ENCODE results near the gene PLEKHG1. TPM values are rescaled to one million over a fixed set of nuclear protein-coding genes. Genes with fewer than 3 reads are reported as not detected.

PLEKHG1 gene
- total and polyA plus RNA-seq, 2 experiments from 2014 or later, result 0.89 to 2.5 TPM

GRCh38 chr6:150617062-150617461 lies 17.4 kb downstream of the PLEKHG1 start:
- no peak overlapping the region for H3K27ac Mint-ChIP-seq
- Histone ChIP-seq H3K36me3 (ENCODE audit: insufficient read depth) (no peaks in the 10 kb centered on the region), H2AFZ (no peak overlapping the region), H3K4me2 (no peak overlapping the region), H3K79me2 (replicated peaks; ENCODE audit: insufficient read depth) (no peaks in the 10 kb centered on the region), H3K4me1 (ENCODE audit: insufficient read depth) (no peaks in the 10 kb centered on the region), H3F3A (replicated peaks; ENCODE audit: low read depth) (no peaks in the 10 kb centered on the region), H3K27me3 (ENCODE audit: insufficient read depth) (no peaks in the 10 kb centered on the region), H3K27ac (ENCODE audit: low read depth) (no peak overlapping the region), H3K9me2 (ENCODE audit: insufficient read depth) (0 out of 2 replicates have a peak, but pooled peaks cover 5% of the 10 kb centered on the region), H3K4me3 (no peak overlapping the region), H4K20me1 (replicated peaks; ENCODE audit: insufficient read depth) (no peaks in the 10 kb centered on the region)
- DNase-seq (ENCODE audit: low spot score), result no peak
- H3K27me3 Mint-ChIP-seq (ENCODE audit: insufficient read depth, low read depth, poor library complexity), result no peaks in the 10 kb centered on the region
- H3K36me3 Mint-ChIP-seq (ENCODE audit: low read depth), result no peaks in the 10 kb centered on the region
- peaks cover 2% of the 10 kb centered on the region; the same call in 2 of the 3 replicates for H3K4me1 Mint-ChIP-seq
- no peak overlapping the region for H3K4me3 Mint-ChIP-seq
- ATAC-seq, result no peak
- no peaks in the 10 kb centered on the region for H3K9me3 Mint-ChIP-seq
- no peak for TF ChIP-seq JUNB (IDR thresholded peaks at IDR 0.05; ENCODE audit: unreplicated experiment)
- TF ChIP-seq, protein P1, sequence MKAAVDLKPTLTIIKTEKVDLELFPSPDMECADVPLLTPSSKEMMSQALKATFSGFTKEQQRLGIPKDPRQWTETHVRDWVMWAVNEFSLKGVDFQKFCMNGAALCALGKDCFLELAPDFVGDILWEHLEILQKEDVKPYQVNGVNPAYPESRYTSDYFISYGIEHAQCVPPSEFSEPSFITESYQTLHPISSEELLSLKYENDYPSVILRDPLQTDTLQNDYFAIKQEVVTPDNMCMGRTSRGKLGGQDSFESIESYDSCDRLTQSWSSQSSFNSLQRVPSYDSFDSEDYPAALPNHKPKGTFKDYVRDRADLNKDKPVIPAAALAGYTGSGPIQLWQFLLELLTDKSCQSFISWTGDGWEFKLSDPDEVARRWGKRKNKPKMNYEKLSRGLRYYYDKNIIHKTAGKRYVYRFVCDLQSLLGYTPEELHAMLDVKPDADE (IDR thresholded peaks at IDR 0.05), result no peak

- Histone ChIP-seq H3K27ac (ENCODE audit: low read depth) (no peak overlapping the region), H3K4me3 (no peak overlapping the region), H3K36me3 (ENCODE audit: insufficient read depth) (no peaks in the 10 kb centered on the region), H3K9me2 (ENCODE audit: insufficient read depth) (0 out of 2 replicates have a peak, but pooled peaks cover 5% of the 10 kb centered on the region), H3K4me2 (no peak overlapping the region), H3K27me3 (ENCODE audit: insufficient read depth) (no peaks in the 10 kb centered on the region), H3K4me1 (ENCODE audit: insufficient read depth) (no peaks in the 10 kb centered on the region), H2AFZ (no peak overlapping the region), H3K79me2 (replicated peaks; ENCODE audit: insufficient read depth) (no peaks in the 10 kb centered on the region), H4K20me1 (replicated peaks; ENCODE audit: insufficient read depth) (no peaks in the 10 kb centered on the region), H3F3A (replicated peaks; ENCODE audit: low read depth) (no peaks in the 10 kb centered on the region)
- H3K27me3 Mint-ChIP-seq (ENCODE audit: insufficient read depth, low read depth, poor library complexity), result no peaks in the 10 kb centered on the region
- DNase-seq (ENCODE audit: low spot score) (no peak), ATAC-seq (no peak)
- no peaks in the 10 kb centered on the region for H3K9me3 Mint-ChIP-seq
- no peaks in the 10 kb centered on the region for H3K36me3 Mint-ChIP-seq (ENCODE audit: low read depth)
- H3K4me1 Mint-ChIP-seq, result peaks cover 2% of the 10 kb centered on the region; the same call in 2 of the 3 replicates
- no peak overlapping the region for H3K27ac Mint-ChIP-seq
- H3K4me3 Mint-ChIP-seq, result no peak overlapping the region
- TF ChIP-seq EZH2 (IDR thresholded peaks at IDR 0.05; ENCODE audit: low read depth, unreplicated experiment) (no peak), ZNF114 (CRISPR knock-in tag; IDR thresholded peaks at IDR 0.05) (no peak), REST (IDR thresholded peaks at IDR 0.05; ENCODE audit: unreplicated experiment) (no peak), CREB1 (CRISPR knock-in tag; IDR thresholded peaks at IDR 0.05; ENCODE audit: low read depth) (no peak), POLR2AphosphoS5 (IDR thresholded peaks at IDR 0.05; ENCODE audit: low read depth) (no peak), STAT1 (IDR thresholded peaks at IDR 0.05; ENCODE audit: unreplicated experiment) (no peak)
- TF ChIP-seq, protein P1 (IDR thresholded peaks at IDR 0.05), result no peak
- TF ChIP-seq, protein P2, sequence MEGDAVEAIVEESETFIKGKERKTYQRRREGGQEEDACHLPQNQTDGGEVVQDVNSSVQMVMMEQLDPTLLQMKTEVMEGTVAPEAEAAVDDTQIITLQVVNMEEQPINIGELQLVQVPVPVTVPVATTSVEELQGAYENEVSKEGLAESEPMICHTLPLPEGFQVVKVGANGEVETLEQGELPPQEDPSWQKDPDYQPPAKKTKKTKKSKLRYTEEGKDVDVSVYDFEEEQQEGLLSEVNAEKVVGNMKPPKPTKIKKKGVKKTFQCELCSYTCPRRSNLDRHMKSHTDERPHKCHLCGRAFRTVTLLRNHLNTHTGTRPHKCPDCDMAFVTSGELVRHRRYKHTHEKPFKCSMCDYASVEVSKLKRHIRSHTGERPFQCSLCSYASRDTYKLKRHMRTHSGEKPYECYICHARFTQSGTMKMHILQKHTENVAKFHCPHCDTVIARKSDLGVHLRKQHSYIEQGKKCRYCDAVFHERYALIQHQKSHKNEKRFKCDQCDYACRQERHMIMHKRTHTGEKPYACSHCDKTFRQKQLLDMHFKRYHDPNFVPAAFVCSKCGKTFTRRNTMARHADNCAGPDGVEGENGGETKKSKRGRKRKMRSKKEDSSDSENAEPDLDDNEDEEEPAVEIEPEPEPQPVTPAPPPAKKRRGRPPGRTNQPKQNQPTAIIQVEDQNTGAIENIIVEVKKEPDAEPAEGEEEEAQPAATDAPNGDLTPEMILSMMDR (conservative IDR thresholded peaks at IDR 0.05; ENCODE audit: low read depth in 2 of 2), result no peak
Measured at GRCh38 chr6:150617496-150618460, 18.1 kb downstream of the PLEKHG1 start.
